HG02973 (cell line): ENCODE results near the gene GALNT14.

Experiments
- ATAC-seq: cut with Tn5 transposase; IDR thresholded peaks from one replicate; pipeline ENCODE4 v1.9.1; 2021; ENCODE audit warnings: moderate library complexity; ENCODE audit not compliant: unreplicated experiment

The GALNT14 gene

GRCh38 chr2:30949435-30949834, 188.8 kb downstream of the GALNT14 start:
- no peak for ATAC-seq

- ATAC-seq = no peak
Measured at GRCh38 chr2:30948857-30949256, 189.4 kb downstream of the GALNT14 start.

GRCh38 chr2:30948130-30948529, 190.1 kb downstream of the GALNT14 start:
- no peak for ATAC-seq

GRCh38 chr2:30947686-30948085, 190.6 kb downstream of the GALNT14 start:
- no peak for ATAC-seq

GRCh38 chr2:30942419-30942818, 195.8 kb downstream of the GALNT14 start:
- no peak for ATAC-seq

- no peak for ATAC-seq
Measured at GRCh38 chr2:30940839-30941238, 197.4 kb downstream of the GALNT14 start.

GRCh38 chr2:30939364-30939763, 198.9 kb downstream of the GALNT14 start:
- no peak for ATAC-seq

GRCh38 chr2:30938196-30938595, 200.0 kb downstream of the GALNT14 start:
- ATAC-seq = no peak

GRCh38 chr2:30936977-30937376, 201.3 kb downstream of the GALNT14 start:
- ATAC-seq = no peak

GRCh38 chr2:30935795-30936194, 202.4 kb downstream of the GALNT14 start:
- no peak for ATAC-seq

GRCh38 chr2:30934066-30934465, 204.2 kb downstream of the GALNT14 start:
- no peak for ATAC-seq

- ATAC-seq = no peak
Measured at GRCh38 chr2:30933496-30933895, 204.7 kb downstream of the GALNT14 start.

- no peak for ATAC-seq
Measured at GRCh38 chr2:30932870-30933269, 205.4 kb downstream of the GALNT14 start.

GRCh38 chr2:30931841-30932407, 206.3 kb downstream of the GALNT14 start:
- ATAC-seq = no peak

- no peak for ATAC-seq
Measured at GRCh38 chr2:30930716-30931115, 207.5 kb downstream of the GALNT14 start.

- no peak for ATAC-seq
Measured at GRCh38 chr2:30927465-30928075, 210.7 kb downstream of the GALNT14 start.

- no peak for ATAC-seq
Measured at GRCh38 chr2:30926606-30927005, 211.6 kb downstream of the GALNT14 start.

GRCh38 chr2:30923623-30924022, 214.6 kb downstream of the GALNT14 start:
- no peak for ATAC-seq

- no peak for ATAC-seq
Measured at GRCh38 chr2:30920511-30920910, 217.7 kb downstream of the GALNT14 start.

- no peak for ATAC-seq
Measured at GRCh38 chr2:30915486-30915885, 222.8 kb downstream of the GALNT14 start.

GRCh38 chr2:30914456-30914855, 223.8 kb downstream of the GALNT14 start:
- no peak for ATAC-seq

GRCh38 chr2:30912056-30912455, 226.2 kb downstream of the GALNT14 start:
- no peak for ATAC-seq

- ATAC-seq = no peak
Measured at GRCh38 chr2:30911327-30911726, 226.9 kb downstream of the GALNT14 start.
